HG02870 (cell line): ENCODE results near the gene TLE1.

Source experiments
- ATAC-seq: cut with Tn5 transposase; IDR thresholded peaks from one replicate; pipeline ENCODE4 v1.9.1; 2021; ENCODE audit warnings: mild to moderate bottlenecking, moderate library complexity; ENCODE audit not compliant: unreplicated experiment

The TLE1 gene

DNA sequence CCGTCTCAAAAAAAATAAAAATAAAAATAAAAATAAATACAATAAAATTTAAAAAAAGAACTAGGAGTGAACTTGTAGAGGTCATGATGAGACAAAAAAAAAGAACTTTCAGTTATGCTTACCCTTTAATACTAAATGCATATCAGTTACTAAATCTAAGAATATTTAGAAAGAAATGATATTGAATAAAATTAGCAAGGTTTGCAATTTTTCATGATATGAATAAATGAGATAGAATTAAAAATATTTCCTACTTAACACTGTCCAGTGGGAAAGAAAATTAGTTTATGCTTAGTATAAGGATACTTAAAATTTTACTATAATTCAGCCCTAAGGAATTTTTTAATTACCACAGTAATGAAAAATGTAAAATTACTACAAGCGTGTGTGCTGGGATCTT lies 132.4 kb downstream of the TLE1 start:
- ATAC-seq = no peak

DNA sequence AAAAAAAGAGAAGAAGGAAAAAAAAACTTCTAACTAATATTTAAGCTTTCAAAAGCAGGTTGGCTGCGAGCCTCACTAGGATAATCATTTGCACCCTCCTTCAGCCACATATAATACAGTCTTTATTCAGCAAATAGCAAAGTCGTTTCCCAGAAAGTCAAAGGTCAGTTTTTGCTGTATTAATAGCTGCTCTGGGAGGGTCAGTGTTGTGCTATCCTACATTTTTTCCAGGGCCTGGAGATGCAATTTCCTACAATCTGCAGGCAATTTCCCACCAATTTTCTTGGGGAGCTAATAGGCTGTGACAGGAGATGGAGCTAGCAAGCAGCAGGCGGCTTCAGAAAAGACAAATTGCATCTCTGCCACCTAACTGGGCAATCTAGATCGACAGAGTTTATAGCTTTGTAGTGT lies 136.8 kb downstream of the TLE1 start:
- no peak for ATAC-seq

DNA sequence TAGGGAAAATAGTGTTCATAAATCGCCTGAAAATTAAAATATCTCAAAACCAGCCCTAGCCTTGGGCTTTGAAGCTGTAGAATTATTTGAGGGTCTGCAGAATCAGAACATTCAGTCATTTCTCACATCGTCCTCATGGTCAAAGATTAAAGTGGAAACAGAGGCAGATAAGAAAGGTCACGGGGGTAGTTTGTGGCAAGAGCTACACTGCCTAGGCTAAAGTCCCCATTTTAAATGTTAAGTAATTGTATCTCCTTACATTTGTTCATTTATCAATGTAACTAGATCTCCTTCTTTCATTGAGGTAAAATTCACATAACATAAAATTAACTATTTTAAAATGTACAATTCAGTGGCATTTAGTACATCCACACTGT lies 139.2 kb downstream of the TLE1 start:
- ATAC-seq = no peak

DNA sequence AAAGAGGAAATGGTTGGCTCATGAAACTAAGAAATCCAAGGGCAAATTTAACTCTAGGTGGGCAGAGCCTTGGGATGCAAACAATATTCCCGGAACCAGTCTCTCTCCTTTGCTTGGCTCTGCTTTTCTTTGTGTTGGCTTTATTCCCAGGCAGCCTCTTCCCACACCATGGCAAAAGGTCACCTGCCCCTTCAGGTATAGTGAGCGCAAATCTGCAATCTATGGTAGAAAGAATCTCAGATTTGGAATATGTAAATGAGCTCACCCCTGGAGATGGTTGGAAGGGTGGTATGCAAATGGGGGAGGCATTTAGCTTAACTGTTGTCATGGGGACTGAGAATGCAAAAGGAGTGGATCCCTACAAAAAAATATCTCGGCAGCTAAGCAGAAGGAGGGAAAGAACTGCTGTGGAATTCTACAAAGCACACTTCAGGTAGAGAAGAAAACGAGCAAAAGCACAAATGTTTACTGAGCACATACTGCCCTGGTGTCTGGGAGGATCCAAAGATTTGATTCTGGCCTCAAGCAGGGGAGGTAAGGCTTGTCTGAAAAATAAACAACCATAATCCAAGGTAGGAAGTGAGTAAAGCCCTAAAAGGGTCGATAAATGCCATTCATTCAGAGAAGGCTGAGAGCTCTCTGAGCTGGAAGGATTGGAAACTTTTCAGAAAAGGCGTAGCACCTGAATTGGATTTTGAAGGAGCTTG lies 139.7 kb downstream of the TLE1 start:
- no peak for ATAC-seq

DNA sequence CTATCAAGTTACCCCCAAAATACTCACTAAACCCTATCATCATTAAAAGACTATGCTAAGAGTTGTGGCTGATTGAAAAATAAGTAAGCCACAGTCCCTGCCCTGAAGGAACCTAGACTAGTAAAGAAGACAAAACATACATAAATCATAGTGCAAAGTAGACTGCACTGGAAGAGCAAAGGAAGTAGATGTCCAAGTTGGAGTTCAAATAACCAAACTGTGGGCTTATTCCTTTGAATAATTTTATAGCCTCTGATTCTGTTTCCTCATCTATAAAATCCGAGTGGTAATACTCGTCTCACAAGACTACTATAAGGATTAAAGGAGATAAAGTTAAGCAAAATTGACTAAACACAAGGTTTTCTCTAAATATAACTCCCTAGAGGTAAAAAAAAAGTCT lies 140.4 kb downstream of the TLE1 start:
- no peak for ATAC-seq

DNA sequence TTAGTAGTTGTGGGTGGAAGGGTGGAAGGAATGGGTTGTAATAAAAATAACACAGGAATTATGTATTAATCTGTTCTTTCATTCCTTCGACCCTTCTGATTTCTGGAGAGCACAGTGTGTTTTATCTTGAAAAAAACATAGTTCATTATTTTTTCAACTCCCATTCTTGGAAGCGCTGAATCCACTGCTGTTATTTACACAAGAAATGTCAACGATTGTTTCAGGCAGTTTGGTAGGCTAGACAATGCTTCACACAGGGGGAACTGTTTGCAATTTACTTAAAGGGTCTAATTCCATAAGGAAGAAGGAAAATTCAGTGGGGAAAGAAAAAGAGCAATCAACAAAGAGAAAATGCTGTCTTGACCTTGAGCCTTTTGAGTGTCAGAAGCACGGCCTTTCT lies 142.9 kb downstream of the TLE1 start:
- ATAC-seq = no peak

DNA sequence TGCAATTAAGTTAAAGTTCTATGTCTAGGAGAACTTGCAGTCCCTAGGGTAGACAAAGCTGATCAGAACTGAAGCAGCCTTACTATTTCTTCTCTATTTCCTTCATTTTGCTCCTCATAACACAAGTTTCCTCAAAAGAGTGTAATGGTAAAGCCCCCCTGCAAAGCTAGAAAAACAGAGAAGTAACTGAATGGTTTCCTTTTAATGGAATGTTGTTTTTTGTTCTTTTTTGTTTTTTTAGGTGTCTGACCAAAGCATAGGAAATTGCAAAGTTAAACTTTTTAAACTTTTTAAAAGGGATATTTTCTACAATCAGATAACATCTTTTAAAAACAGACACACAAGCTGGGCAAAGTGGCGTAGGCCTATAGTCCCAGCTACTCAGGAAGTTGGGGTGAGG lies 145.7 kb downstream of the TLE1 start:
- ATAC-seq = no peak

DNA sequence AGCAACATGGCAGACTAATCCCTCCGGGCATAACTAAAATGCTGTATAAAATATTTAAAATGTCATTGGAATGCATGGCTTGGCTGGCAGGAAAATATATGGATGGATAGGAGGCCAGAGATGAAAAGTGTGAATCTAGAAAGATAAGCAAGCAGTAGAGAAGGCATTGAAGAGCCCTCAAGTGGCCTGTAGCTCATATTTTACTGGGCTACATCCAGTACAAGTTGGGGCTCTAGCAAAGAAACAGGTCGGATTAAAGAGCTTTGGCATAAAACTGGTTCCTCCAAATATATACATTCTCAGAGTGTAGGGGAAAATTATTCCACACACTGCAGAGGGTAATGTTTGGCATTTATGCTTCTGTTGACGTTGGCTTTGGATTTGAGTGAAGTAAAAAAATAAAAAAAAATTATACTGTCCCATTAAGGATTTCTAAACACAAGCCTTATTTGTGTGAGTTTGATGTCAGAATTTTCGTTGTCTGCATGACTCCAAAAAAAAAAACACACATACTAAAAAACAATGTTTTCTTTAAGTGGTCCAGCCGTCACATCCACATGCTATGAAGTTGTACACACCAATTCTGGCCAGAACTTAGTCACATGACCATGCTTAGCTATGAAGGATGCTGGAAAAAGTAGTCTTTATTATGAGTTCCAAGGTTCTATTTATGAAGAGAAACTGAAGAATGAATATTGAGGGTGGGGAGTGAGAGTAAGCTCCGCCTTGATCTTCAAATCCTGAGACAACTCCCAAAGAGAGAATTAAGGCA lies 147.0 kb downstream of the TLE1 start:
- ATAC-seq = no peak

DNA sequence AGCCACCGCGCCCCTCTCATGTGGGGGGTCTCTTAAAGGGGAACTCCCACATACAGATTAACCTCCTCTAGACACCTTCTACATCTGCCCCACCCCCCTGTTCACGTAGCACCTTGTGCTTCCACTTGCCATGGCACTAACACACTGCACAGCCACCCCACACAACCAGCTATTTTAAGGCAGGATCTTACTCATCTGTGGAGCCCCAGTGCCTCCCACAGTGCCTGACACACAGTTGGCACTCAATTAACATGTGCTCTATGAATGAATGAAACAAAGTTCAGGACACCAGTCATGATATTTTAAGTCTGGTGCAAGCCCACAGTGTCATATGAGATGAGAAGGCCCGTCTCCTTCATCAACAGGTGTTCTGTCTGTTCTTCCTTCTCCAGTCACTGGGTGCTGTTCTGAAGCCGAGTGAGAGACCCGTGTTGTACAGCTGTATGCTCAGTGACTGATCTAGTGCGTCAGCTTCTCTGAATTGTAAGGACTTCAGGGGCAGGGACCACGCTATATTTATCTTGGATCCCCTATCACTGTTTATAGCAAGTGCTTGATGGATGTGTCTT lies 149.1 kb downstream of the TLE1 start:
- ATAC-seq = no peak

DNA sequence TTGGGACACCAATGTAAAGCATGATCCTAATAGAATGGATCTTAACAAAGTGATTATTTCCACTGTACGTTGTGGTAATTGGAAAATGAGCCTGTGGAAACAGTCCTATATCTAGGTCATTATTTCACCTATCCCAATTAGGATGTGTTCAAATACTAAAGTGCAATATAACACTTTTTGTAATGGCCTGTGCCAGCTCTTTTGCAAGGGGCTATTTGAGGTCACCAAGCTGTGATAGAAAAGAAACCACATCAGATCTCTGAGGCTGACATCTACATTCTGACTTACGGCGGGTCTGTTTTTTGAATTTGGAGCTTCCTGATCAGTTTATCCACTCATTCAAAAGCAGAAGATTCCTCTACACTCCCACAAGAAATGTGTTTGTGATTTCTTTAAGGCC lies 150.0 kb downstream of the TLE1 start:
- ATAC-seq = no peak

DNA sequence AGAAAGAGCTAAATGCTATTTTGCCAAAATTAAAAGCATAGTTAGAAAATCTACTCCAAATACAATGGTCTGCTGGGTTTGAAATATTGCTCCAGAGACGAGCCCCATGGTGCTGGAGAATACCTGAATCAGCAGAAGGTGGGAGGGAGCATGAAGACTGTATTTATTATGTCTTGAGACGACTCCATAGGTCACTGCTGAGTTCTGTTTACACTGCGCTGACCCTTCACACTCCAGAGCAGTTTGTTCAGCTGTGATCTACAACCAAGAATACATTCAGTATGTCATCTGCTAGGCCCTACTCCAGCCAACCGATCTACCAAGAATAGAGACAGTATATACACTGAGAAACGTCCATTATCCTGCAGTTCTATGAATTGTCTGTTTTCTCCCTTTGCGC lies 150.5 kb downstream of the TLE1 start:
- ATAC-seq = no peak

DNA sequence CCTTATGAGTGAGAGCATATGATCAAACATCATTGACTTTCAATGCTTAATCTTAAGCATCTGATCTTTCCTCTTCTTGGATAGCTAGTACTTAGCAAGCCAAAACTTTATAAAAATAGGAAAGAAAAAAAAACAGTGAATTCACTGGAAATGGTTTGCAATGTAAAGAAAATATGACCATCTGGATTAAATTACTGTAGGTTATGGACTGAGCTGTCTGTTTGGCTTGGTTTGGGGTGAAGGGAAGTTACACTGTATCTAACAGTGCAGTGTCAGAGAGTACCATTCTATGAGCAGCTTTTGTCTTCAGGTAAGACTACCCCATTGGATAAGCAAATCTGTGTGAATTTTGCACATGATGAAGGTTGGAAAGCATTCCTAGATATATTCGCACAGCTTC lies 151.4 kb downstream of the TLE1 start:
- ATAC-seq = no peak

DNA sequence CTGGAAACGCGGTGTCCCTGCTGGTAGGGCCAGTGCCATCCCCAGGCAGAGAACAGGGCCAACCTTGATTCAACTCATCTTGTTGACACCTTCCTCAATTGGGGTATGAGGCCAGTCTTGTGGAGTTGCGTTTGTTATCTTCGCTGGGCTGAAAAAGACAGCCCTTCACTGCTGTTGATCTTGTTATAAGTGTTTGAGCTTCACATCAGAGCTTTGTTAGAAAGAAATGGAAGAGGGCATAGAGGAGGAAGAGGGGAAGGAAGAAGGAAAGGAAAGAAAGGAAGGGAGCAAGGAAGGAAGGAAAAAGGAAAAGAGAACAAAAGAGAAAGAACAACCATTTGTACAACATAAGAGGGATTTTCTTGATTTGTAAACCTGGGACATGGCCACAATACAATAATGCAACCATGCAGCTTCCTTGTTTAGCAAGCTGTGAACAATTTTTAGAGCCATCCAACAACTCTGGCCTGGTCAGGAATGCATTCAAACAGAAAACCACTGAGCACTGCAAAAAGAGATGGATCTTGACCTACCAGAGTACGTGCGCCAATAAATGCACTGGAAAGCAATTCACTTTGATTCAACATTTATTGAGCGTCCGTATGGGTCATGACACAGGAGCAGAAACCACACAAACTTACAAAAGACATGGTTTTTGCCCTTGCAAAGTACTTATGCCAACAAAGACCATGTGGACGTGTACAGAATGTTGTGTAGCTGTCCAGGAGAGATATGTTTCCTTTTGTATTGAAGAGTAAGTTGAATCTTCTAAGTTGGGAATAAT lies 152.9 kb downstream of the TLE1 start:
- no peak for ATAC-seq

DNA sequence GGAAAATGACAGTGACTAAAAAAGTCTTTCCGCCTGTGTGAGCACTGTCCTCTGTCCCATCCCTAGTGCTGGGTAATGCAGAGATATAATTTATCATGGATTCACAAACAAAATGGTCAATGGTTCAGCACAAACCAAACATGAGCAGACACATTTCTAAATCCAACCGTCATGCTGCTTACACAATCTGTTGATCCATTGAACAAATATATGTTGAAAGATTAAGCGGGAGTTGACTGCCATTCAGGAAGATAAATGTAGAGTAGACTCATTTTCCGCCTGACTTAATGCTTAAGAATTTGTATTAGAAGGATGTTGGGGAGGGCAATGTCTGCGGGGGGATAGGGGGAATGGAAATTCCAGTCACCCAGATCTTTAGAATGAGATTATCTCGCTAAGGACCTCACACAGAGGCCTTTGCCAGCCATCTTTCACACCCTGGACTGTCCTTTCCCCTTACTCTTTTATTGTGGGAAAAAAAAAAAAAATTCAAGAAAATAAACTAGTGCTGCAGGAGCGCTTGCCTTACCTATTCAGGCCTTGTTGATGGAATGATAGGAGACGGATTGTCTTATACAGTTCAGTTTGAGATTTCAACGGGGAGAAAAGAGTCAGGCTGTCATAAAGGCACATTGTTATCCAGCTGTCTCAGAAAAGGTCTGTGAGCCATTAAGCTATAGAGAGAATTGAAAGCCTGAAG lies 153.7 kb downstream of the TLE1 start:
- ATAC-seq = no peak

DNA sequence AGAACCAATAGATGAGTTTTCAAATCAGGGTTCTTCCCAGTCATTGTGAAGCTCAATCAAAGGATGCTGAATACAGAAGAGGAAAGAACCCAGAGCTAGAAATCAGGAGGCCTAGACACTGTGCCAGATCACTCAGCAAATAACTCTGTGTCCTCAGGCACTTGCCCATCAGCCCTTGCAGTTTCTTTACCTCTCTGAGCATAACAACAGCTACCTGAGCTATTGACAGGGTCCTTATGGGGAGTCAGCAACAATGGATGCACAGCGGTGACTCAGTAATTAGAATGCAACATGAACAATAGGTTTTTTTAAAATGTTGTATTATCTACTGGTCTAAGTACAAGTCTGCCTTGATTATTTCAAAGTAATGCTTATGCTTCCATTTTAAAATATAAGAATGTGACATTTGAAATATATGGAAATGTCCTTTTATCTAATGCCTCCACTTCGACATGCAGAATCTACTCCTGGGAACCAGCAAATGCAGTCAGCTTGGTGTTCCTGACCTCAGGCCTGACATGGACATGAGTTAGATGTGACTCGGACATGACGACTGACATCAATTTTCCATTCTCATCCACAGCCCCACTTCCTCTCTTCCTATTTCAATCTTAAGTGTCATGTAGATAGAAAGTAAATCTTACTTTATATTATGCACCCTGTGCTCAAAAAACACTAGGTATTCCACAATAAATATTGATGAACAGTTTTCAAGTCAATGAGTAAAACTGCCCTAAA lies 155.0 kb downstream of the TLE1 start:
- ATAC-seq = no peak
